Measurements from ENCODE around the gene ASIC2.

DNA sequence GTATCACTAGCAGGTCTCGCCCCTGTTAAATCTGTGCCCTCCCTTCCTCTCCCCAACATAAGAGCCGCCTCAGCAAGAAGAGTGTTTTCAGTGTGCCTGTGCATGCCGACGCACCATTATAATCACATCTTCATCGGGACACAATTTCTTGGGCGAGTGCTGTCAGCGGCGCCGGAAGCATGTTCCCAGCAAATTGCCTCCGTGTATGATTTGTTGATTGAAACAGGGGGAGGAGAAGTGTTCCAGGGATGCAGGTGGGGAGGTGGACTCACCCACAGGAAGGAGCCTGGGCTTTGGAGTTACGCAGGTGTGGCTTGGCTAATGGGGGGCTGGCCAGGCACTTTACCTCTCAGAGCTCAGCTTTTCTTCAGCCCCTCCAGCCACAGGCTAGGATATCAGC lies 247.9 kb downstream of the ASIC2 start:
- TF ChIP-seq TARDBP (IDR thresholded peaks at IDR 0.05) (no peak), LEF1 (IDR thresholded peaks at IDR 0.05; ENCODE audit: borderline replicate concordance) (no peak), NFRKB (IDR thresholded peaks at IDR 0.05) (no peak), CTBP1 (IDR thresholded peaks at IDR 0.05; ENCODE audit: borderline replicate concordance) (no peak), BHLHE40 (IDR thresholded peaks at IDR 0.05; ENCODE audit: borderline replicate concordance) (no peak), ELF4 (IDR thresholded peaks at IDR 0.05) (no peak), SP1 (IDR thresholded peaks at IDR 0.05) (no peak), FOXK2 (IDR thresholded peaks at IDR 0.05) (no peak), FOXA1 (IDR thresholded peaks at IDR 0.05) (no peak), SUZ12 (IDR thresholded peaks at IDR 0.05) (no peak), FOXM1 (IDR thresholded peaks at IDR 0.05; ENCODE audit: borderline replicate concordance) (no peak), HDGF (IDR thresholded peaks at IDR 0.05; ENCODE audit: borderline replicate concordance) (no peak)
- TF ChIP-seq, protein P1, sequence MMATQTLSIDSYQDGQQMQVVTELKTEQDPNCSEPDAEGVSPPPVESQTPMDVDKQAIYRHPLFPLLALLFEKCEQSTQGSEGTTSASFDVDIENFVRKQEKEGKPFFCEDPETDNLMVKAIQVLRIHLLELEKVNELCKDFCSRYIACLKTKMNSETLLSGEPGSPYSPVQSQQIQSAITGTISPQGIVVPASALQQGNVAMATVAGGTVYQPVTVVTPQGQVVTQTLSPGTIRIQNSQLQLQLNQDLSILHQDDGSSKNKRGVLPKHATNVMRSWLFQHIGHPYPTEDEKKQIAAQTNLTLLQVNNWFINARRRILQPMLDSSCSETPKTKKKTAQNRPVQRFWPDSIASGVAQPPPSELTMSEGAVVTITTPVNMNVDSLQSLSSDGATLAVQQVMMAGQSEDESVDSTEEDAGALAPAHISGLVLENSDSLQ (IDR thresholded peaks at IDR 0.05): no peak

Data from HEK293T (cell line).